A172 (cell line): ENCODE measurements around the gene HMGN1. TPM values are rescaled to one million over a fixed set of nuclear protein-coding genes. Genes with fewer than 3 reads are reported as not detected.
"Not testable (repeated sequence)": the region's sequence is repeated elsewhere in the genome, so short reads cannot be mapped to it uniquely, and the experiment has no call there.

Source experiments
- DNase-seq: peaks from one replicate; pipeline ENCODE4 v3.0.0-alpha.2; 2015; ENCODE audit warnings: low spot score
- total RNA-seq: library from RNA; depleted of rRNA; stranded (reverse); fragments of >200 nt; shearing (Covaris generic); gene quantifications from 2 replicates; pipeline ENCODE4 v1.2.3, GENCODE V29; 2014

Gene HMGN1
- total RNA-seq, 1 experiment from 2014 or later, result 562 TPM

- not testable (repeated sequence) for DNase-seq
Observed at GRCh38 chr21:39369896-39370288, 21.0 kb upstream of the HMGN1 start.

- no peak for DNase-seq
Observed at GRCh38 chr21:39367783-39368182, 18.9 kb upstream of the HMGN1 start.

- no peak for DNase-seq
Observed at GRCh38 chr21:39366563-39366962, 17.7 kb upstream of the HMGN1 start.

GRCh38 chr21:39364949-39365348 is 16.1 kb upstream of the HMGN1 start:
- no peak for DNase-seq

GRCh38 chr21:39363607-39364555 is 15.0 kb upstream of the HMGN1 start:
- DNase-seq, result no peak

- no peak for DNase-seq
Observed at GRCh38 chr21:39362733-39363132, 13.8 kb upstream of the HMGN1 start.

- no peak for DNase-seq
Observed at GRCh38 chr21:39359382-39359781, 10.5 kb upstream of the HMGN1 start.

GRCh38 chr21:39353295-39353694 is 4.4 kb upstream of the HMGN1 start:
- no peak for DNase-seq

GRCh38 chr21:39350094-39351005 is 1.5 kb upstream of the HMGN1 start:
- DNase-seq, result no peak

GRCh38 chr21:39349211-39350093 is 564 bp upstream of the HMGN1 start:
- peak; percentile 80 for DNase-seq

- peak; percentile 30 for DNase-seq
Observed at GRCh38 chr21:39348040-39348354, 891 bp downstream of the HMGN1 start.

GRCh38 chr21:39347537-39347936 is 1.4 kb downstream of the HMGN1 start:
- DNase-seq, result no peak

- no peak for DNase-seq
Observed at GRCh38 chr21:39346671-39347331, 2.1 kb downstream of the HMGN1 start.

GRCh38 chr21:39346206-39346605 is 2.7 kb downstream of the HMGN1 start:
- no peak for DNase-seq

GRCh38 chr21:39345440-39345839 is 3.4 kb downstream of the HMGN1 start:
- DNase-seq, result no peak

GRCh38 chr21:39344848-39345247 is 4.0 kb downstream of the HMGN1 start:
- DNase-seq, result no peak

- no peak for DNase-seq
Observed at GRCh38 chr21:39341249-39341923, 7.5 kb downstream of the HMGN1 start.

GRCh38 chr21:39340687-39341086 is 8.2 kb downstream of the HMGN1 start:
- no peak for DNase-seq

- no peak for DNase-seq
Observed at GRCh38 chr21:39339231-39339630, 9.7 kb downstream of the HMGN1 start.

- DNase-seq, result no peak
Observed at GRCh38 chr21:39336457-39337008, 12.4 kb downstream of the HMGN1 start.
